Thoracic aorta (tissue), 2 donors: ENCODE measurements around the gene INSR. TPM values are rescaled to one million over a fixed set of nuclear protein-coding genes. Genes with fewer than 3 reads are reported as not detected.
"Not testable (repeated sequence)": the region's sequence is repeated elsewhere in the genome, so short reads cannot be mapped to it uniquely, and the experiment has no call there.

ENCODE experiments used
- ATAC-seq: fragments of 150-250 bp; one replicate; pipeline ENCODE4 v1.8.0; 2017; ENCODE audit warnings: low read depth; ENCODE audit not compliant: insufficient number of reproducible peaks, low FRiP score
- DNase-seq: peaks from one replicate; pipeline ENCODE4 v3.0.0-alpha.2; 2020; ENCODE audit warnings: low spot score
- H3K27ac ChIP-seq, 2 donors: fragments of 200-600 bp; sonication (generic); 1 replicate in 1 of 2; 2 replicates in 1 of 2; pipeline ENCODE4 v1.5.1; 2016; ENCODE audit warnings: mild to moderate bottlenecking in 2 of 2, moderate library complexity in 2 of 2
- H3K27me3 ChIP-seq: fragments of 200-600 bp; sonication (generic); replicated peaks from 2 replicates; pipeline ENCODE4 v1.6.0; 2016; ENCODE audit warnings: mild to moderate bottlenecking; ENCODE audit not compliant: insufficient read depth
- H3K36me3 ChIP-seq: fragments of 200-600 bp; sonication (generic); one replicate; pipeline ENCODE4 v1.5.1; 2016
- H3K4me1 ChIP-seq, 2 donors: fragments of 200-600 bp; sonication (generic); 1 replicate in 1 of 2; 2 replicates in 1 of 2; pipeline versions ENCODE4 v1.5.1 to v1.6.0; 2016; ENCODE audit warnings: low read depth in 2 of 2, mild to moderate bottlenecking in 1 of 2; ENCODE audit not compliant: control insufficient read depth in 1 of 2
- H3K4me3 ChIP-seq: fragments of 200-600 bp; sonication (generic); 2 replicates; pipeline ENCODE4 v1.5.1; 2016; ENCODE audit warnings: mild to moderate bottlenecking
- H3K9me3 ChIP-seq: fragments of 200-600 bp; sonication (generic); 2 replicates; pipeline ENCODE4 v1.5.1; 2016
- total RNA-seq, 2 donors: library from RNA; depleted of rRNA; stranded (reverse); fragments of >200 nt; gene quantifications; one replicate each; pipeline versions ENCODE4 v1.1.0 to v1.2.3, GENCODE V29; 2016
- TF ChIP-seq, protein P1 (sequence below): fragments of 200-600 bp; sonication (generic); IDR thresholded peaks from one replicate; pipeline ENCODE4 v1.5.1; 2019; ENCODE audit warnings: antibody characterized with exemption

The INSR gene
- total RNA-seq, 2 donors from 2014 or later: 102 to 116 TPM

DNA sequence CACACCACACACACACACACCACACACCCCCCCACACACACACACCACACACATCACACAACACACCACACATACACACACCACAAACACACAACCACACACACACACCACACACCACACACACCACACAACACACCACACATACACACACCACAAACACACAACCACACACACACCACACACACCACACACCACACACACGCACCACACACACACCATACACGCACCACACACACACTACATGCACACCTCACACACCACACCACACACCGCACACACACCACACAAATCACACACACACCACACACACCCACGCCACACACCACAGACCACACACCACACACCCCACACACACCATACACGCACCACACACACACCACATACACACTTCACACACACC is 141.2 kb downstream of the INSR start:
- DNase-seq (no peak), ATAC-seq (no peak)
- Histone ChIP-seq H3K4me1 (peaks cover 0 to 9% of the 10 kb centered on the region in 2 donors), H3K9me3 (no peaks in the 10 kb centered on the region), H3K4me3 (no peak overlapping the region), H3K36me3 (peaks cover 18% of the 10 kb centered on the region), H3K27me3 (no peaks in the 10 kb centered on the region), H3K27ac (no peak overlapping the region)
- TF ChIP-seq, protein P1, sequence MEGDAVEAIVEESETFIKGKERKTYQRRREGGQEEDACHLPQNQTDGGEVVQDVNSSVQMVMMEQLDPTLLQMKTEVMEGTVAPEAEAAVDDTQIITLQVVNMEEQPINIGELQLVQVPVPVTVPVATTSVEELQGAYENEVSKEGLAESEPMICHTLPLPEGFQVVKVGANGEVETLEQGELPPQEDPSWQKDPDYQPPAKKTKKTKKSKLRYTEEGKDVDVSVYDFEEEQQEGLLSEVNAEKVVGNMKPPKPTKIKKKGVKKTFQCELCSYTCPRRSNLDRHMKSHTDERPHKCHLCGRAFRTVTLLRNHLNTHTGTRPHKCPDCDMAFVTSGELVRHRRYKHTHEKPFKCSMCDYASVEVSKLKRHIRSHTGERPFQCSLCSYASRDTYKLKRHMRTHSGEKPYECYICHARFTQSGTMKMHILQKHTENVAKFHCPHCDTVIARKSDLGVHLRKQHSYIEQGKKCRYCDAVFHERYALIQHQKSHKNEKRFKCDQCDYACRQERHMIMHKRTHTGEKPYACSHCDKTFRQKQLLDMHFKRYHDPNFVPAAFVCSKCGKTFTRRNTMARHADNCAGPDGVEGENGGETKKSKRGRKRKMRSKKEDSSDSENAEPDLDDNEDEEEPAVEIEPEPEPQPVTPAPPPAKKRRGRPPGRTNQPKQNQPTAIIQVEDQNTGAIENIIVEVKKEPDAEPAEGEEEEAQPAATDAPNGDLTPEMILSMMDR: no peak

DNA sequence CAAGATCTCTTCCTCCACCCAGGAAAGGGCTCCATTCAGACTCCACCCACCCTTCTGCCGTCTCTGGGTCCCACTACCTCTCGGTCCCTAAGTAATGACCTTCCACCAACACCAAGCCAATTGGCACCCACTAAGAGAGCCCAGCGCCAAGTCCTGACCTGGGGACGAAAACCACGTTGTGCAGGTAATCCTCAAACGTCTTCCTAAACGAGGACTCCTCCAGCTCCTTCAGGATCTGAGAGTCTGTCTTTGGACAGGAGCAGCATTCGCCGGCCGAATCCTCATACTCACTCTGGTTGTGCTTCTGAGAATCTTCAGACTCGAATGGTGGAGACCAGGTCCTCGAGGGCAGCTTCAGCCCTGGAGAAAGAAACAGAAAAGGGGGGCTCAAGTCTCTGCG is 141.6 kb downstream of the INSR start:
- ATAC-seq: no peak
- H3K4me1 ChIP-seq: peaks cover 0 to 7% of the 10 kb centered on the region in 2 donors
- H3K27ac ChIP-seq: no peak overlapping the region
- no peak for DNase-seq
- H3K36me3 ChIP-seq: peaks cover 18% of the 10 kb centered on the region
- no peak overlapping the region for H3K4me3 ChIP-seq
- no peaks in the 10 kb centered on the region for H3K27me3 ChIP-seq
- H3K9me3 ChIP-seq: no peaks in the 10 kb centered on the region
- TF ChIP-seq, protein P1: no peak

DNA sequence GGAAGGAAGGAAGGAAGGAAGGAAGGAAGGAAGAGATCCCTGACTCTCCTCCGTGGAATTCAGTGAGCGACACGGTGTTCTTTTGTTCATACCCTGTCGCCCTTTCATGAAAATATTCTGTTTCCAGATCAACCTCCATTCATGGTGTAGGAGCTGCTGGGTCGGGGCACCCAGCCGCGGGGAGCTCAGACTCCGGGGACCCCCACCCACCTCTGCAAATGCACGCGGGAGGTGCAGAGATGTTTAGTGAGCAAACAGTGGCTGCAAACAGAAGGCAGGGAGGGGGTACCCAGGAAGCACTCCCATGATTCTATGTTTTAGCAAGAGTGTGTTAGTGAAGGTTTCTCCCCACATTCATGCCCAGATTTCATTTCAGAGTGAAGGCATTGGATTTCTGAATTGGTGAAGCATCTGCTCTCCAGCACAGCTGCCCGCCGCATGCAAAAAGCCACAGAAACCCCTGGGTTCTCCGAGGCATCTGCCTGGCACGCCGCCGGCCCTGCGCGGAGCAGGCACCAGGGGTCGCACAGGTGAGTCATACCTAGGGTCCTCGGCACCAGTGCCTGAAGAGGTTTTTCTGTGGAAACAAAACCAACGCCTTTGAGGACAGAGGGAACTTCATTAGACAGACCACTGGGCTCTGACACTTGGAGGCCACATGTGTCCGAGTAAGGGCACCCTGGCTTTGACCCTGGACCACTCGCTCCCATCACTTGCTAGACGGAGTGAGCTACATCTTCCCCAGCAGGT is 144.1 kb downstream of the INSR start:
- H3K27ac ChIP-seq: no peak overlapping the region
- no peak for DNase-seq
- ATAC-seq: no peak
- TF ChIP-seq, protein P1: no peak
- no peaks in the 10 kb centered on the region for H3K9me3 ChIP-seq
- H3K4me3 ChIP-seq: no peak overlapping the region
- no peaks in the 10 kb centered on the region for H3K4me1 ChIP-seq
- peaks cover 18% of the 10 kb centered on the region for H3K36me3 ChIP-seq
- H3K27me3 ChIP-seq: no peaks in the 10 kb centered on the region

DNA sequence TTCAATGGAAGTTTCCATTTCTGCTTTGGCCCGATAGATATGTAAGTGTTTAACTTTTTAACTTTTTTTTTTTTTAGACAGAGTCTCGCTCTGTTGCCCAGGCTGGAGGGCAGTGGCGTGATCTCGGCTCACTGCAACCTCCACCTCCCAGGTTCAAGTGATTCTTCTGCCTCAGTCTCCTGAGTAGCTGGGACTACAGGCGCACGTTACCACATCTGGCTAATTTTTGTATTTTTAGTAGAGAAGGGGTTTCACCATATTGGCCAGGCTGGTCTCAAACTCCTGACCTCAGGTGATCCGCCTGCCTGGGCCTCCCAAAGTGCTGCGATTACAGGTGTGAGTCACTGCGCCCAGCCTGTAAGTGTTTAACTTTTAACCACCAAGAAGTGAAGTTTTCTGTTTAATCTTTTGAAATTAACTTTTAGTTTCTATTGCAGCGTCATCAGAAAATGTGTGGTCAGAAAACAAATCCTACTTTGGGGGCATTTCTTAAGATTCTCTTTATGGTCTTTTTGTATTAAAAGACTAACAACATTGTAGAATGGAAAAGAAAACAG is 147.0 kb downstream of the INSR start:
- not testable (repeated sequence) for H3K4me1 ChIP-seq, H3K27me3 ChIP-seq, H3K4me3 ChIP-seq, H3K27ac ChIP-seq, DNase-seq, H3K9me3 ChIP-seq, ATAC-seq
- peaks cover 16% of the 10 kb centered on the region for H3K36me3 ChIP-seq

DNA sequence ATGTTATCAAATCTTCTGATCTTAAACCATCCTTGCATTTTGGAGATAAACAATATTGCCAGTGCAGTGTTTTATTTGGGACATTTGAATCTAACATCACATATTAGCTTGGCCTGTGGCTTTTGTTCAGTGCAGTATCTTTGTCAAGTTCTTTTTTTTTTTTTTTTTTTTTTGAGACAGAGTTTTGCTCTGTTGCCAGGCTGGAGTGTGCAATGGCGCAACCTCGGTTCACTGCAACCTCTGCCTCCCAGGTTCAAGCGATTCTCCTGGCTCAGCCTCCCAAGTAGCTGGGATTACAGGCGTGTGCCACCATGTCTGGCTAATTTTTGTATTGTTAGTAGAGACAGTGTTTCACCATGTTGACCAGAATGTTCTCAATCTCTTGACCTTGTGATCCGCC is 148.1 kb downstream of the INSR start:
- H3K9me3 ChIP-seq, H3K27me3 ChIP-seq, H3K4me3 ChIP-seq, ATAC-seq, DNase-seq, H3K4me1 ChIP-seq, H3K27ac ChIP-seq: not testable (repeated sequence)
- H3K36me3 ChIP-seq: peaks cover 22% of the 10 kb centered on the region

DNA sequence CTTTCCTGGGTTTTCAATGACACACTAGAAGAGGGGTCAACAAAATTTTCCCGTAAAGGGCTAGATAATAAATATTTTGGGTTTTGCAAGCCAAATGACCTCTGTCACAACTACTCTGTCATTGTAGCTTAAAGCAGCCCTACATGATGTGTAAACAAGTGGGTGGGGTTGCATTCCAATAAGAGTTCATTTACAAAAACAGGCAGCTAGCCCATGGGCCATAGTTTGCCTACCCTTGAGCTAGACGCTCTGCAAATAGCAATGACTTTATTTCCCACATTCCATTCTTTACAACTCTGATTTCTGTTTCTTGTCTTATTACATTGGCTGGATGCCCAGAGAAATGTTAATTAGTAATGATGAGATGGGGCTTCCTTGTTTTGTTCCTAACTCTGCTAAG is 148.7 kb downstream of the INSR start:
- H3K4me3 ChIP-seq: no peak overlapping the region
- TF ChIP-seq, protein P1: no peak
- peaks cover 28% of the 10 kb centered on the region for H3K36me3 ChIP-seq

More for the DNA sequence above, 148.7 kb downstream of the INSR start:
- Histone ChIP-seq H3K4me1 (no peaks in the 10 kb centered on the region), H3K27me3 (no peaks in the 10 kb centered on the region), H3K9me3 (no peaks in the 10 kb centered on the region), H3K27ac (no peak overlapping the region)
- ATAC-seq (no peak), DNase-seq (no peak)
